ENCODE measurements around the gene CSTPP1.
"Not testable (repeated sequence)": the region's sequence is repeated elsewhere in the genome, so short reads cannot be mapped to it uniquely, and the experiment has no call there.

Gene CSTPP1

GRCh38 chr11:46958777-46959176 lies 22.2 kb downstream of the CSTPP1 start:
- DNase-seq = no peak

DNA sequence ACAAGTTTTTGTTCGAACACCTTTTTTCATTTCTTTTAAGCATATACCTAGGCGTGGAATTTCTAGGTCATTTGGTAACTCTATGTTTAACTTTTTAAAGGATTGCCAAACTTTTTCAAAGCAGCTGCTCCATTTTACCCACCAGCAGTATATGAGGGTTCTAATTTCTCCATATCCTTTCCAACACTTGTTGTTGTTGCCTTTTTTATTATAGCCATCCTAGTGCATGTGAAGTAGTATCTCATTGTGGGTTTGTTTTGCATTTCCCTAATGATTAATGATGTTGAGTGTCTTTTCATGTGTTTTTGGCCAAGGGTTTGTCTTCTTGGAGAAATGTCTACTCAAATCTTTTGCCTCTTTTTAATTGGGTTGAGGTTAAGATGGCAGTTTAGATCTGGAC lies 24.5 kb downstream of the CSTPP1 start:
- DNase-seq = no peak

DNA sequence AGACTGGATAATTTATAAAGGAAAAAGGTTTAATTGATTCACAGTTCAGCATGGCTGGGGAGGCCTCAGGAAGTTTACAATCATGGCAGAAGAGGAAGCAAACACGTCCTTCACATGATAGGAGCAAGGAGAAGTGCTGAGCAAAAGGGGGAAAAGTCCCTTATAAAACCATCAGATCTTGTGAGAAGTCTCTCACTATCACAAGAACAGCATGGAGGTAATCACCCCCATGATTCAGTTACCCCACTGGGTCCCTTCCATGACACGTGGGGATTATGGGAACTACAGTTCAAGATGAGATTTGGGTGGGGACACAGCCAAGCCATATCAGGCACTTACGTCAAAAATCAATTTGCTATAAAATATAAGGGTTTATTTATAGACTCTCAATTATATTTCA lies 25.3 kb downstream of the CSTPP1 start:
- DNase-seq = not testable (repeated sequence)

- DNase-seq = no peak
Observed at GRCh38 chr11:46963844-46964243, 27.3 kb downstream of the CSTPP1 start.

DNA sequence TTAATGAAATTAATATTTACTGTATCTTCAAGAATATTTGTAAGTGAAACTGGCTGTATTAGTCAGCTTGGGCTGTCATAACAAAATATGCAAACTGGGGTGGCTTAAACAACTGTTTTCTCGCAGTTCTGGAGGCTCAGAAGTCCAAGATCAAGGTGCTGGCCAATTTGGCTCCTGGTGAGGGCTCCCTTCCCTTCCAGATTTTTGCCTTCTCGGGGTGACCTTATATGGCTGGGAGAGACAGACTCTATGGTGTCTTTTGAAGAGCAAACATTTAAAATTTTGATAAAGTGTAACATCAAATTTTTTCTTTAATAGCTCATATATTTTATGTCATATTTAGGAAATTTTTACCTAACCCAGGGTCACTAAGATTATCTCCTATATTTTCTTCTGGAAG lies 30.2 kb downstream of the CSTPP1 start:
- DNase-seq = no peak

DNA sequence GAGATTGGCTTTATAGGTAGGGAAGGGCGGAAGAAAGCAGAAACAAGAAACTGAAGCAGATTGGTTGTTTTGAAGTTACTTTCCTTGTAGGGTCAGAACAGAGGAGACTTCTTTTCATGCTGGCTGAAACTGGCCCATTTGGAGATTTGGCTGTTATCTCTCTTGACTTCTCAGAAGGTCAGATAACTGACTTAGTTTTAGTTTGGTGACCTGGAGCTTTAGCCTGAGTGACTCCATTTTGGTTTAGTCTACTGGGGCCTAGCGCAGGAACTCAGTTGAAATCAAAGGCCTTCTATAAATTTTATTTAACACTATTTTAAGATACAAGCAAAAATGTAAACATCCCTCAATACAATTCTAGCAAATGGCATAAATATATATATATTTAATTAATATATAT lies 31.4 kb downstream of the CSTPP1 start:
- no peak for DNase-seq

DNA sequence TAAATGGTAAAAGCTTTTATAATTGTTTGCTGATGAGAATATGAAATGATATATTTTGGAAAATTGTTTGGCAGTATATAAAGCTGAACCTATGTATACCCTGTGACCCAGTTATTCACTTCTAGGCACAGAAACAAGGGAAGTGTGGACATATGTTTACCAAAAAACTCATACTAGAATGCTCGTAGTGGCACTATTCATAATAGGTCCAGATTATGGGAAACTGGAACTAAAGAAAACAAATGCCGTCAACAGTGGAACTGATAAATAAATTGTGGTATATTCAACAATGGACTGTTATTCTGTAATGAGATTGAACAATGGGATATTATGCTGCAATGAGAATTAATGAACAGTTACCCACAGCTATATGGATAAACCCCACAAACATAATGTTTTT lies 32.8 kb downstream of the CSTPP1 start:
- no peak for DNase-seq

DNA sequence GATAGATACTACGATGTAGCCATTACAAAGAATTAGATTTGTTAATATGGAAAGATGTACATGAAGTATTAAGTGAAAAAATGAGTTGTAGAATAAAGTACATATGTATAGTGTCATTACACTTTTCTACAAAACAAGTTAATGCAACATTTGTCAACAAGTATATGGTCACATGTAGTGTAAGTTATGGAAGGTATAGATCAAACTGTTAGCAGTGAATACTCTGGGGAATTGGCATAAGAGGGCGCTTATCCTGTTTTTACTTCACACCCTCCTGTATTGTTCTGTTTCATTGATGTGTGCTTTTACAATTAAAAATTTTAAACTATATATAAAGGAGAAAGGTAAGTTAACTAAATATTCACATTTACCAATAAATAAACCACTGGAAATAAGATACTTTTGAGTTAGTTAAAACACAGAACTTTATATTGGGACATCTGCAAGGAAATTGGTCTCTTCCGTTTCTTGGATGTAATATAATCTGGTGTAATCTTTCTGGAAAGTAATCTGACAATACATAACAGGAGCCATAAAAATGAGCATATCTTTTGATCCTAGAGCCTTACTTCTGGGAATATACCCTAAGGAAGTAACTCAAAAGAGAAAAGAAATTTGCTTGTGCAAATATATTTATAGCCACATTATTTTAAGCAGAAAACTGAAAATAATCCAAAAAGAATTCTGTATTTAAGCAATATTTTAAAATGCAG lies 34.5 kb downstream of the CSTPP1 start:
- DNase-seq = no peak

- DNase-seq = no peak
Observed at GRCh38 chr11:46972343-46972742, 35.8 kb downstream of the CSTPP1 start.

GRCh38 chr11:46972821-46973220 lies 36.3 kb downstream of the CSTPP1 start:
- no peak for DNase-seq

GRCh38 chr11:46976182-46976854 lies 39.8 kb downstream of the CSTPP1 start:
- DNase-seq = peak; percentile 41

GRCh38 chr11:46977038-46977813 lies 40.7 kb downstream of the CSTPP1 start:
- DNase-seq = no peak

DNA sequence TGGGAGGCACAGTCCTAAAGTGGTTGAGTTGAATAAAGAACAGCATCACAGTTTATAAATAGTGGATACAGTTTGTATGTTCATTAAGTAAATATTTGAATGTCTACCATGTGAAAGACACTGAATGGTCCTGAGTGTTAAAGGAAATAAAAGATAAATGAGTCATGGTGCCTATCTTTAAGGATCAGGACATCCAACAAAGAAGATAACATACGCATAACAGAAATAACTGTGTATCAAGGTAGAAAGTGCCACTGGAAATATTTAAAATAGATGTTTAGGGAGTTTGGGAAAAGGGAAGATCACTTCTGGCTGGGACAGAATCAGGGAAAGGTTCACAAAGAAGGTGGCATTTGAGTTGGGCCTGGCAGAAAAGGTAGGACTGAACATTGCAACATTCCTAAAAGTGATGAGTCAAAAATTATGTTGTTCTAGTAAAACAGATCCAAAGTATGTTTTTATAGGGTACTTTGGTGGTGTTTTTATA lies 41.5 kb downstream of the CSTPP1 start:
- DNase-seq = no peak

DNA sequence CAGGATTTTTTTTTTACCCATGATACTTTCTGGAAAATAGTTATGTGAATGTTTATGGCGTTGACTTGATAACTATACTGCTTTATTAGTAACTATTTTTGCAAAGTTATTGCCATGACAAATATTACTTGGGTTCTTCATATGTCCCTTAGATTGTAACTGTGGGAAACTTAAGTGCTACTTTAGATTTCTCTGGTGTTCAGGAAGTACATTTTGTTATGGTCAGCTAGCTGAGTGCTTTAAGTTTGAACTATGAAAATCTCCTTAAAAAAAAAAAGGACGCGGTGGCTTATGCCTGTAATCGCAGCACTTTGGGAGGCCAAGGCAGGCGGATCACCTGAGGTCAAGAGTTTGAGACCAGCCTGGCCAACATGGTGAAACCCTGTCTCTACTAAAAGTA lies 42.8 kb downstream of the CSTPP1 start:
- DNase-seq = no peak

DNA sequence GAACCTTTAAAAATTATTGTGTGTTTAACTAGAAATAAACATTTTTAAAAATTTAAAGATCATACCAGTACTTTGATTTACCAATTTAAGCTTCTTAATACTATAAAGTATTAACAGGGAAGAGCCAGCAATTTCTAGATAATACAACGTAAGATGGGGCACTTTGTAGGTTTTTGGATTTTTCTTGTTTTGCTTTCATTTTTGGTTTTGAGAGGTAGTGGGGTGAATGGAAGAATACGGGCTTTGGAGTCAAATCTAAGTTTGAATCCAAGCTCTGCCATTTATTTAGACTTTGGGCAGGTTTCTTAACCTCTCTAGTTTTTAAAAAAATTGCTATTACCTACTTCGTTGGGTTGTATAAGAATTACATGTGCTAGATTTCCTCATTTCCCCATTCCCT lies 44.9 kb downstream of the CSTPP1 start:
- DNase-seq = no peak

- DNase-seq = no peak
Observed at GRCh38 chr11:46982797-46983452, 46.4 kb downstream of the CSTPP1 start.

DNA sequence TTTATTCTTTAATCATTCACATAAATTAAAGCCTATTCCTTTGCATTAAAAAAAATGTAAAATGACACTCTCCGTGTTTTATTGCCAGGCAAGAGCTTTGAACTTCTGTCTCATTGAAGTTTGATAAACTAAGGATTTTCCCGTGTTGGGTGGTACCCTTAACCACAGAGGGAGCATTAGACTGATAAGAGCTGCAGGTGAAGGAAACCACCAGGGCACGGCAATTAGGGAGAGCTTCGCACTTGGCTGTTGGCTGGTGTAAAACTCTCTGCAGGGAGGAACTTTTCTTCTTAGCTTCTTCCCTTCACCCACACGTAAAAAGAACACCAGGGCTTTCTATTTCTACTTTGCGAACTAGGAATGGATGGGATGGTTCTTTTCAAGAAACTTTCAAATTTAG lies 47.0 kb downstream of the CSTPP1 start:
- no peak for DNase-seq

DNA sequence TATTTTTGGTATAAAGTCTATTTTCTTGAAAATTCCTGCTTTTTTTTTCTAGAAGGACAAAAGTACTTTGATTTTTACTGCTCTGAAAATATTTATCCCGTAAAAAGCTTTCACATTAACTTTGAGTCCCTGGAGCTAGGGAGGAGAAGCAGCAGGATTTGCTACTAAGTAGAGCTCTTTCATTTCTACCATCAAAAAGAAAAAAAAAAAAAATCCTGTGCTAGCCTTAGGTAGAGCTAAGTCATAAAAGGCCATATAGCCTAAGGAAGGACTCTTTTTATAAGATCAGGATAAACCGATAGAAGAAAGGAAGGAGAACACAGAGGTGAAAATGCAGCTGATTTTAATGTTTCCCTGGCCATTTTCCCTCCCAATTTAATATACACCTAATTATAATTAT lies 48.0 kb downstream of the CSTPP1 start:
- DNase-seq = no peak

DNA sequence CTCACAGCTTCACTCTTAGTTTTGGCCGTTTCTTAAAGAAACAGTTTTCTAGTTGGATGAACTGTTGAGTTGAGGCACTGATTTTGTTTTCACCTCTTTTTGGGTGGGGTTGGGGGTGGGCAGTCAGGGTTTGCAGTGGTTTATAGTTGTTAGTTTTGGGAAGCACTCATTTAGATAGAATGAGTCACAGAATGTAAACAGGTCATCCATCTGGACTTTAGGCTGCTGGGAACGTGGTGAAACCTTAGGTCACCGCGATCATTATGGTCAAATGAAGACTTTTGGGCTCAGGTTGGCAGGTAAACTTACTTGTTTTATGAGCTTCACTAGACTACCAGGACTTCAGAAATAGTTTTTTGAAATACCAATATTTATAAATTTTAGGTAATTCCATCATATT lies 48.4 kb downstream of the CSTPP1 start:
- no peak for DNase-seq

GRCh38 chr11:46987183-46987582 lies 50.6 kb downstream of the CSTPP1 start:
- no peak for DNase-seq

DNA sequence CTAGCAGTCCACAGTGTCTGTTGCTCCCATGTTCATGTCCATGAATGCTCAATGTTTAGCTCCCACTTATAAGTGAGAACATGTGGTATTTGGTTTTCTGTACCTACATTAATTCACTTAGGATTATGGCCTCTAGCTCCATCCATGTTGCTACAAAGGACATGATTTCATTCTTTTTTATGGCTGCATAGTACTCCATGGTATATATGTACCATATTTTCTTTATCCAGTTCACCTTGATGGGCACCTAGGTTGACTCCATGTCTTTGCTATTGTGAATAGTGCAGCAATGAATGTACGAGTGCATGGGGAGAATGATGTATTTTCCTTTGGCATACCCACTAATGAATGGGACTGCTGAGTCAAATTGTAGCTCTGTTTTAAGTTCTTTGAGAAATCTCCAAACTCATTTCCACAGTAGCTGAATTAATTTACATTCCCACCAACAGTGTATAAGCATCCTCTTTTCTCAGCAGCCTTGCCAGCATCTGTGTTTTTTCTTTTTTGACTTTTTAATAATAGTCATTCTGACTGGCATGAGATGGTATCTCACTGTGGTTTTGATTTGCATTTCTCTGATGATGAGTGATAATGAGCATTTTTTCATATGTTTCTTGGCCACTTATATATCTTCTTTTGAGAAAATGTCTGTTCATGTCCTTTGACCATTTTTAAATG lies 53.4 kb downstream of the CSTPP1 start:
- peak; percentile 44 for DNase-seq

DNA sequence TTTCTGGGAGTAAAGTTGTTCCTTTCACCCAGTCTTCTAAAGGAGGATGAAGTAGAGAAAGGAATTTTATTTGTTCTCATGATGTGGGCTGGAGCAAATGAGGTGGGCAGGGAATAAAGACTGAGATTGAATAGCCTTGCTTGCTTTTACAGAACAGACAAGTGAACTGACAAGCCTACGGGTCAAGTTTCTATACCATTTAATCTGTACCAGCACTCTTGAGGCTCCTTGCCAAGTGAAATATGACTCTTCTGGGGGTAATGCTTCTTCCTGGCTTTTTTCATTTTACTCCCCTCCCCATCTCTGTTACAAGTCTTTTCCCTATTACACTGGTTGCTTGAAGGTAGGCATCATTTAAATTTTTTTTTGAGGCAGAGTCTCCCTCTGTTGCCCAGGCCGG lies 54.8 kb downstream of the CSTPP1 start:
- DNase-seq = no peak

- DNase-seq = not testable (repeated sequence)
Observed at GRCh38 chr11:46992386-46992785, 55.8 kb downstream of the CSTPP1 start.
